NOMO-1 treated with dmso at 0.1 percent for 144 hours (cell line): ENCODE measurements around the gene MPP3.

Experiments used
- DNase-seq: peaks from one replicate; lab custom pipeline; 2025; ENCODE audit not compliant: unreplicated experiment; lab: John Stamatoyannopoulos, UW

MPP3 gene

DNA sequence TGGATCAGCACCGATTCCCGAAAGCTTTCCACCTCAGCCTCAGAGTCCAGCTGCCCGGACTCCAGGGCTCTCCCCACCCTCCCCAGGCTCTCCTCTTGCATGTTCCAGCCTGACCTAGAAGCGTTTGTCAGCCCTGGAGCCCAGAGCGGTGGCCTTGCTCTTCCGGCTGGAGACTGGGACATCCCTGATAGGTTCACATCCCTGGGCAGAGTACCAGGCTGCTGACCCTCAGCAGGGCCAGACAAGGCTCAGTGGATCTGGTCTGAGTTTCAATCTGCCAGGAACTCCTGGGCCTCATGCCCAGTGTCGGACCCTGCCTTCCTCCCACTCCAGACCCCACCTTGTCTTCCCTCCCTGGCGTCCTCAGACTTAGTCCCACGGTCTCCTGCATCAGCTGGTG lies 29.0 kb upstream of the MPP3 start:
- no peak for DNase-seq

DNA sequence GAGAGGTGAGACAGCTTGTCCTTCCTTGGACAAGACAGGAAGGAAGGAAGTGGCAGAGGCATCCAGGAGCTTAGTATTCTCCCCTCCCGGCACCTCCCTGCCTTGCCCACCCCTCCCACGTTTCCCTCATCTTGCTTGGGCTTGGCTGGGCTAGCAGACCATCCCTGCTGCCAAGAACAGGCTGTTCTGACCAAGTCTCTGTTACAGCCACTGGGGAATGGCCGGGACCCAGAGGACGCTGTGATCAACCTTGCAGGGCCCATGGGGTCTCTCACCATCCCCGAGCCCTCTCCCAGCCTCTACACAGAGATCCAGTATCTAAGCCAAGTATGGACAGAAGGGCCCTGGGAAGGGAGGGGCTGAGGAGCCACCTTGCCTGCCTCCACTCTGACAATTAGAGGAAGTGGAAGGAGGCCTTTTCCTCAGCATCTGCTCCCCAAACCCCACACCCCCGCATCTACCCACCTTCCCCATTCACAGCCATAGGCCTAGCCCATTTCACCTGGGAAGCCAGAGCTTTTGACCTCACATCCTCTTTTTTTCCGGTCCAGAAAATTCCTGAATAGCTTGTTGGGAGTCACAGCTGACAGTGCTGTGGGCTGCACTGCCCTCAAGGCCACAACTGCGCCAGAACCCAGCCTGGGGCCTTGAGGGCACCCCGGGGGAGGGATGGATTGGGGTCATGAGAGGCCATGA lies 28.1 kb upstream of the MPP3 start:
- no peak for DNase-seq

DNA sequence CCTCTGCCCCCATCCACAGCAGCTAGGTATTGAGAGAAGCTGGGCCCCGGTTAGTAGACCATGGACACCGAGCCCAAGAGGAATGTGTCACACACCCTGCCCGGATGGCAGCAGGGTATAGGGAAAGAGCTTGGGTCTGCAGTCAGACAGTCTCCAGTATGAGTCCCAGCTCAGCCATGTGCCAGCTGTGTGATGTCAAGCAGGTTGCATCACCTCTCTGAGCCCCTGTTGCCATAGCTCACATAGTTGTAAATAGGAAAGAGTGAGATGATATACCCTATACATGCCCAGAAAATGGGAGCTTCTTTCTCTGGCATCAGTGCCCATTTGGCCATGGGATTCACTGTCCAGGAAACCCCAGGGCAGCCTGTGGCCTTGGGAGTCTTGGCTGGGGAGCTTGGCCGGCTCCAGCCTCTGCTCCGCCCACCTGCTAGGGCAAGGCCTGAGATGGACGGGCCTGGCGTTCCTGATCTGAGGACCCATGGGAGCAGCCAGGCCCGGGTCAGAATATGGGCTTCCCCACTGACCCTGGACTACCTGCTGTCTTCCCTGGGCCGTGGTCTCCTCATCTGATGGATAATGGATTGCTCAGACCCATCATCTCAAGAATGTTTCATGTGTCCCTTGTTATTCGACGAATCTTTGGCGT lies 27.3 kb upstream of the MPP3 start:
- no peak for DNase-seq

DNA sequence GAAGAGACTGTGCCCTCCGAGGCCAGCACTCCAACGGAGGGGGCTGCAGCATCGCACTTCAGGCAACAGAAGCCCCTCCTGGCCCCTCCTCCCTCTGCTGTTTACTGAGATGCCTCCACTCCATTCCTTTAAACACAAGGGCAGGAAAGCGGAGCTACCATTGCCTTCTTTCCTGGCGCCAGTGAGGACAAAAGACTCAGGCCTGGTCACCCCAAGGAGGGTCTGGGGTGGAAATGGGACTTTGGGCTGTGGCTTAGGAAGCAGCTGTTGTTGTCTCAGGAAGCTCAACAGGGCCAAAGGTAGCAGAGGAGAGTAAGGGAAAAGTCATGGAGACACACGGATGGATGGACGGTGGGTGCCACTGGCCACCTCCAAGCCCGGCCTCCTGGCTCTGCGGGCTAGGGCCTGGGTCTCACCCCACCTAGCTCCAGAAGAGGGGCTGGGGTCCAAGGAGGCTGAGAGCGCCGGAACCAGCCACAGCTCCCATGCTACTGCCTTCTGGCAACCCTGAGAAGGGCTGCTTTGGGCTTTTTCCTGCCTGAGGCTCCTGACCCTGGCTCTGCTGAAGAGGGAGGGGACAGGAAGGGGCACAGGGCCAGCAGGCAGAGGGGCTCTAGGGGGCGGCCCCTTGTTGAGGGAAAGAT lies 25.1 kb upstream of the MPP3 start:
- no peak for DNase-seq

DNA sequence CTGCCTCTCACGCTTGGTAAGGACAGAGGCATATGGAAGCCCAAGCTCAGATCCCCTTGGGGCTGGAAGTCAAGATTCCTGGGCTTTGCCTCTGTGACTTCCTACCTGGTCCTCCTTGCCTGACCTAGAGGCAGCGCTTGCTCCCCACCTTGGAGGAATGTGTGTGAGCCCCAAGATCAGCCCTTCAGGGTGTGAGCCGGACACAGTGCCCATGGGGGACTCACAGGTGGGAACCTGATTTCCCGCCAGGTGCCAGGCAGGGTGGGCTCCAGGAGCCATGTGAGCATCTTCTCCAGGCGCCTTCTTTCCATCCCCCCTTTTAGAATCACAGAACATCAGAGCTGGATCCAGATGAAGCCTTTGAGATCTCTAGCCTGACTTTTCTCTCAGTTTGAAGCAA lies 24.2 kb upstream of the MPP3 start:
- DNase-seq = no peak

DNA sequence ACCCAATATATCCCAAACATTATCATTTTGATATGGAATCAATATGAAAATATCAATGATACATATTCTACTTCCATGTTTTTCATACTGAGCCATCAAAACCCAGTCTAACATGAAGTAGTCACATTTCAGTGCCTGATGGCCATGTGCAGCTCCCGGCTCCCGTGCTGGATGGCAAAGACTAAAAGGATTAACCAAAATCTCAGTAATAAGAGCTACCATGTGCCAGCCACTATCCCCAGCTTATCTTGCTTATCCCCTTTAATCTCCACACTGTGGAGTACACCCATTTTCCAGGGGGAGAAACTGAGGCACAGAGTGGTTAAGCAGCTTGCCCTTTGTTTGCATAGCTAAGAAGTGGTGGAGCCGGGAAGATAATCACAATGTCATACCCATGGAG lies 23.2 kb upstream of the MPP3 start:
- DNase-seq = no peak

DNA sequence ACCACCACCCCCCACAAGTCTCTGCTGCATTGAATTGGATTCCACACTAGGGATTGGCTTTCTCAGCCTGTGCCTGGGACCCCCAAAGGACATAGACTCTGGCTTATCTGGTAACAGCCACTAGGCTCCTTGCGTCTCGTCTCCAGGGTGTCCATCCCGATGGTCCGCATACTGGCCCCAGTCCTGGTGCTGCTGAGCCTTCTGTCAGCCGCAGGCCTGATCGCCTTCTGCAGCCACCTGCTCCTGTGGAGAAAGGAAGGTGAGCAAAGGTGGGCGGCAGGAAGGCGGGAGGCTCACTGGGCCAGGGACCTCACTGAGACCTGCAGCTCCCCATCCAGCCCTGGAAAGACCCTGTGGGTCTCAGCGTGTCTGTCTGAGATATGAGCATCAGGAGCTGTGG lies 22.1 kb upstream of the MPP3 start:
- no peak for DNase-seq

DNA sequence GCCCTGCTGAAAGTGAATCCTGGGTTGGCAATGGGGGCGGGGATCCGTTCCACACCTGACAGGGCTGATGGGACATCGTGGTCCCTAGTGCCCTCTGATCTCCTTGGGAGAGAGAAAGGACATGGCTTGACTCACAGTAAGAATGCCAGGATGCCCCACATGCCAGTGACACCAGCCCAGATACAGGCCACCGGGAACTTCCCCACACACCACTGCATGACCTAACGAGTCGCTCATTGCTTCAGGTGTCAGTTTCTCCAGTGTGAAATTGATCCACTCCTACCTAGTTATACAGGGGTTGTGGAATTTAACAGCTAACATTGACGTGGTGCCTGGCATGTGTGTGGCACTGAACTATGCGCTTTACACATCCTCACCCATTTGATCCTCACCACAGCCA lies 21.6 kb upstream of the MPP3 start:
- DNase-seq = no peak

DNA sequence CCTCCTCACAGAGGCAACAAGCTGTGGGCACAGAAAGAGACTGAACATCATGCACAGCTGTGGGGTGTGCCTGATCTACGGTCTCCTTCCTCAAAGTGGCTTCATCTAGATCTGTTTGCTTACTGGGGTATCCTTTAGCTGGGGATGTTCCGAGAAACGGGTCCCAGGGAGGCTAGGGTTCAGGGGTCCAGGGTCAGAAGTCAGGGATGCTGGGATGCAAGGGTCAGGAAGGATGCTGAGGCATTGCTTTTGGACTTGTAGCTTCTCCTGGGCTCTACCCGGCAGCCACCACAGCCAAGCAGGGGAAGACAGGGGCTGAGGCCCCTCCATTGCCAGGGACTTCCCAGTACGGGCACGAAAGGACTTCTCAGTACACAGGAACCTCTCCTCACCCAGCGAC lies 20.6 kb upstream of the MPP3 start:
- DNase-seq = no peak

DNA sequence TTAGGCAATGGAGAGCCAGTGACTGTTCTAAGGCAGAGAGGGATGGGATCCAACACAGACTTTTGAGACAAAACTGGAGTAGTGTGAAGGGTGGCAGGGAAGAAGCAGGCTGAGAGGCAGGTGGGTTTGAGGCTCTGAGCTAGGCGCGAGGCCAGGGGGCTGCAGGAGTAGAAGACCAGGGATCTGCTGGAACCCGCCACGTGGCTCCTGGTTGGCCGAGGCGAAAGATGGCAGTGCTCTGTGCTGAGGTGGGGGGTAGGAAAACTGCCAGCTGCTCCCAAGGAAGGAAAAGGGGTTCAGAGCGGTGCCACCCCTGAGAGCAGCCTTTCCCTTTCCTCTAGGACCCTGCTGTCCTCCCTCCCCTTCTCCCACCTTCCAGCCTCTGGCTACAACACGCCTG lies 19.6 kb upstream of the MPP3 start:
- no peak for DNase-seq

DNA sequence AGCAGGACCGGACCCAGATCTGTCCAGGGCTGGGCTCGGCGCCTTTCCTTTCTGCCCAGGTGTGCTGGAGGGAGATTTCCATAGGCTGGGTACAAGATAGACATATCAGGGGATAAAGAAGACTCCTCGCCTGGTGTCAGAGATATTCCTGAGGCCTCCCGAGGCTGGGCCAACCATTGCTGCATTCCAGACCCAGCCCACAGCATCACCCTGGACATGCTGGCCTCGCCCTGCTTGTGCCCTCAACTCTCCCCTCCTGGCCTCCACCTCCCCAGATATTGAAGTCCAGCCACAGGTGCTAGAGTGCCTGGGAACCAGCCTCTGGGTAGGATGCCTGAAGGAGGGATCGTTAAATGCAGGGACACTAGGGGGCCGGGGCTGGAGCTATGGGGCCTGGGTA lies 16.2 kb upstream of the MPP3 start:
- no peak for DNase-seq

DNA sequence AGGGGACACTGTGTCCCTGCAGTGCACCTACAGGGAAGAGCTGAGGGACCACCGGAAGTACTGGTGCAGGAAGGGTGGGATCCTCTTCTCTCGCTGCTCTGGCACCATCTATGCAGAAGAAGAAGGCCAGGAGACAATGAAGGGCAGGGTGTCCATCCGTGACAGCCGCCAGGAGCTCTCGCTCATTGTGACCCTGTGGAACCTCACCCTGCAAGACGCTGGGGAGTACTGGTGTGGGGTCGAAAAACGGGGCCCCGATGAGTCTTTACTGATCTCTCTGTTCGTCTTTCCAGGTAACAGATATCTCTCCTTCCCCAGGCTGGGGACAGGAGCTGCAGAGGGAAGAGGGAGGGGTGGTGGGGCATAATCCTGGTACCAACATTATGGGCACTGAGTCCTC lies 15.7 kb upstream of the MPP3 start:
- no peak for DNase-seq

DNA sequence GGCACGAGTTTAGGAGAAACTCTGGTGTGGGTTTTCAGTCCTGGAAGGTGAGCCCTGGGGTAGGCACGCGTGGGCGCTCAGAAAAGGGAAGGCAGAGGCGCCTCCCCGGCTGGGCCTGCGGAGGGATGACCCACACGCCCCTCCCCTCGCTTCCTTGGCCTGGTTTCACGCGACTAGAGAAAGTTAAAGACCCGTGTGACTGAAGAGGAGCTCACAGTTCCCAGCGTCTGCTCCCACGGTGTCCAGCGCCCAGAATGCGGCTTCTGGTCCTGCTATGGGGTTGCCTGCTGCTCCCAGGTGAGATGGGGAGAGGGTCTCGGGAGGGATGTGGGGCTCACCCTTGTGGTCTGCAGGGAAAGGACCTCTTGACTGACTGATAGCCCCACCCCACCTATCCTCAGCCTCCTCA lies 14.0 kb upstream of the MPP3 start, which contains the start of gene CD300LG:
TSS of gene CD300LG (plus strand) at position 214 of the 409 bp plus-strand sequence. CDS start at position 255, 41 bp downstream.
- DNase-seq = no peak

DNA sequence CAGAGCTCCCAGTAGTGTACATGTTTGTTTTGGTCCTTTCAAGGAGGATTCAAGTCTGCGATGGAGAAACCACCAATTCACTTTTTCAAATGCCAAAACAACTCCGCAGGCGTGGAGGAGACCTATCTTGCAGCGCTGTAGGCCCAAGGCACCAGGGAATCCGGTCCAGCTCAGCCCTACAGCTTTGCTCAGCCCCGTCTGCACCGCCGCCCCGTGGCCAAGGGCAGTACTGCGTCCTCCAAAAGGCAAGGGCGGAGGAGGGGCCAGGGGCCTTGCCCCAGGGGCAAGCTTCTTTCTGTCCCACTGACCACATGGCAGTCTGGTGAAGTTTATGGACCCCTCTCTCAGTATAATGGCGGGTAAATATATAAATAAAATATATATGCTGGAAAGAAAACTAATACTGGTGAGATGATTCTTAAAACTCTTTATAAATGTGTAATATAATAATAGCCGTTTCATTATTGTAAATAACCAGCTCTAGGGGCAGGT lies 13.3 kb upstream of the MPP3 start:
- DNase-seq = peak; percentile 62

DNA sequence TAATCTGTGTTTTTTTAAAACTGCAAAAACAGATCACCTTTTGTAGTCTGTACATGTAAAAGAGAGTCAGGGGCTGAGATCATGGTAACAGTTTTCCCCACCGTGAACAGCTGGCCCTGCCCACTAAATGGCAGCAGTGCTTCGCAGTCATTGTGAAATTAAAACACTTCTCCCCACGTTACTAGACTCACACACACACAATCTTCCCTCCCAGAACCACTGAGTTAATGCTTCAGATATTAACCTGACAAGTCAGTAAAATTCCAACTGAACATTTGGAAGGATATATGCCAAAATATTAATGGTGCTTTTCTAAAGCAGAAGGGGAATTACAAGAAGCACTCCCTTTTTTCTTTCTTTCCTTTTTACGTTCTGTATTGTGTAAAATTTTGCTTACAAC lies 12.8 kb upstream of the MPP3 start:
- DNase-seq = no peak

DNA sequence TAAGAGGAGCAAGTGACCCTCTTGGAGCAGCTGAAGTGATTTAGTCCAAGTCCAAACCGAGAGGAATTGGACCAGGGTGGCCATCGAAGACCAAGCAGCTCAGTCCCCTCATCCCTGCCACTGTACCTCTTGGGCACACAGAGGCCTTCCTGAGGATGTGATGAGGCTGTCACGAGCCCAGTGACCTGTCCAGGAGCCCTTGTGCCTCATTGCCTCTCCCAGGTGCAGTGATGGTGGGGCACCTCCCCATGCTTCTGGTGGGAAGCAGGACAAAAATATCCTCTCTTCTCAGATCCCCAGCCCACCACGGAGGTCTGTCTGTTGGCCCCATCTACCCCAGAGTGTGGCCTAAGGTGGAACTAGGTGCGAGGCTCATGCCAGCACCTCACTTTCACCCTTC lies 11.3 kb upstream of the MPP3 start:
- no peak for DNase-seq

DNA sequence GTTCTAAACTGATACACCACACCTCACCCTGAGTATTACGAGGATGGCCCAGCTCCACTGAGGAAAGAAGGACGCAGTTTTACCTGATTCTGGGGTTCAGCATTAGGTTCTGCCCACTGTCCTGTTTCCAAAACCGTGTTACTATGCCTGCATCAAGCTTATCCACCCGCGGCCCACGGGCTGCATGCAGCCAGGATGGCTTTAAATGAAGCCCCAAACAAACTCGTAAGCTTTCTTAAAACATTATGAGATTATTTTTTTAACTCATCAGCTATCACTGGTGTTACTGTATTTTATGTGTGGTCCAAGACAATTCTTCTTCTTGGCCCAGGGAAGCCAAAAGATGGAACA lies 10.0 kb upstream of the MPP3 start:
- DNase-seq = no peak

DNA sequence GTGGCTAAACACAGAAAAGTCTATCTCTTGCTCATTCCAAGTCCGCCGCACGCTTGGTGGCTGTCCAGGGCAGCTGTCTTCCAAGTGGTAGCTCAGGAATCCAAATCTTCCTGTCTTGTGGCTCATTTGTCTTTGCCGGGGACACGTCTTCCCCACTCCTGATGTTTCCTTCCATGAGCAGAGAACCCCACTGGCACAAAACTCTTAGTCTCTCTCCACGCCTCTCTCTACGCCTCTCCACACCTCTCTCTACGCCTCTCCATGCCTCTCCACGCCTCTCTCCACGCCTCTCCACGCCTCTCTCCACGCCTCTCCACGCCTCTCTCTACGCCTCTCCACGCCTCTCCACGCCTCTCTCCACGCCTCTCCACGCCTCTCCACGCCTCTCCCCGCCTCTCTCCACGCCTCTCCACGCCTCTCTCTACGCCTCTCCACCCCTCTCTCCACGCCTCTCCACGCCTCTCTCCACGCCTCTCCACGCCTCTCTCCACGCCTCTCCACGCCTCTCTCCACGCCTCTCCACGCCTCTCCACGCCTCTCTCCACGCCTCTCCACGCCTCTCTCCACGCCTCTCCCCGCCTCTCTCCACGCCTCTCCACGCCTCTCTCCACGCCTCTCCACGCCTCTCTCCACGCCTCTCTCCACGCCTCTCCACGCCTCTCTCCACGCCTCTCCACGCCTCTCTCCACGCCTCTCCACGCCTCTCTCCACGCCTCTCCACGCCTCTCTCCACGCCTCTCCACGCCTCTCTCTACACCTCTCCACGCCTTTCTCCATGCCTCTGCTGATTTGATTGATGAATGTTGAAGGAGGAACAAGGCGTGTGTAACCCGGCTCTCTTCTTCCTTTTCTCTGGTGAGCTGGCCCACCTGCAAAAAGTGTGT lies 9.4 kb upstream of the MPP3 start:
- peak; percentile 17 for DNase-seq

DNA sequence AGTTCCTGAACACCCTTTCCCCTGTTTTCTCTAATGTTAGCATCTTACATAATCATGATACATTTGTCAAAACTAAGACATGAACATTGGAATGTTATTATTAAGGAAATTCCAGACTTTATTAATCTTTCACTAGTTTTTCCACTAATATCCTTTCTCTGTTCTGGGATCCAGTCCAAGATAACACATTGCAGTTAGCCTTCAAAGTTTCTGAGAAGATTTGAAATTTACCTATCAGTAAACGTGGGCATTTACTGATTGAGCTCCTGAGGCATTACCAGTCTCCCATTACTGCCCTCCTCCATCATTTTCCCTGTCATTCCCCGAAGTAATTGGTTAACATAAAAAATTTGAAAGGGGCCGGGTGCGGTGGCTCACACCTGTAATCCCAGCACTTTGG lies 8.3 kb upstream of the MPP3 start:
- DNase-seq = no peak

DNA sequence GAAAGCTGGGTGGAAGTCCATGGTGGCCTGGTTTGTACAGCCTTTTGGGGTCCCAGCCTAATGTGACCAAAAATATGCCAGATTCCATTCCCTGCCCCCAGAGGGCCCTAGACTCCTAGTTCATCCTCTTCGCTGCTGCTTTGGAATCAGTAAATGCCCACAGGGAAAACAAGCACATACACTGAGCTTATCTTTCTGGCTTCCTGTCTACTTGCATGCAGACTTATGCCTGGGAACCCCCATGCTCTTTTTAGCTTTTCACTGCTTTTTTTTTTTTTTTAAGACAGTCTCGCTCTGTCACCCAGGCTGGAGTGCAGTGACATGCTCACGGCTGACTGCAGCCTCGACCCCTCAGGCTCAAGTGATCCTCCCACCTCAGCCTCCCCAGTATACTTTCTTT lies 7.9 kb upstream of the MPP3 start:
- no peak for DNase-seq

DNA sequence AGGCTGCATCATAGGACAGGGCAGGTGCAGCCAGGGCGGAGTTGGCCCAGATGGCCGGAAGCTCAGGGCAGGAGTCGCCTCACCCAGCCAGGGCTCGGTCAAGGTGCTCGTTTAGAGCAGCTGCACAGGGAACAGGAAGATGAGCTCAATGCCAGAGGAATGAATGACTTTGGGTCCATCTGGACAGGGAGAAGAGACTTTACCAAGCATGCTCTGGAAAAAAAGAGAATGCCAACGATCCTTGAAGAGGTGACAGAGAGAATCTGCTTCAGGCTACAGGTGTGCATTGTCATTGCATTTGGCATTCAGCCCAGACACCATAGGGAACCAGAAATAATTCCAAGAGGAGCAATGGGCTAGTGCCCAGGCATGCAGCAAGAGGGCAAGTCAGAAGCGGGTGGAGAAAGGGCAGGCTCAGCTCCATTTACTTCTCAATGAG lies 6.7 kb upstream of the MPP3 start:
- no peak for DNase-seq
